Tibial artery (tissue), 4 donors: ENCODE results near the gene FAR2.

ENCODE experiments used
- DNase-seq, 2 donors: peaks; one replicate each; pipeline ENCODE4 v3.0.0-alpha.2; 2019
- H3K27ac ChIP-seq, 2 donors: fragments of 200-600 bp; sonication (generic) in 1 of 2; 1 replicate in 1 of 2; 2 replicates in 1 of 2; pipeline ENCODE4 v1.5.1; 2018 to 2019; ENCODE audit warnings: mild to moderate bottlenecking in 1 of 2
- H3K27me3 ChIP-seq, 2 donors: fragments of 200-600 bp; sonication (generic) in 1 of 2; one replicate each; pipeline versions ENCODE4 v1.5.1 to v1.6.0; 2016 to 2019
- H3K36me3 ChIP-seq, 3 donors: fragments of 200-600 bp; sonication (generic) in 2 of 3; one replicate each; pipeline ENCODE4 v1.5.1; 2016 to 2019; ENCODE audit warnings: mild to moderate bottlenecking in 2 of 3
- H3K4me1 ChIP-seq, 4 donors: fragments of 200-600 bp; sonication (generic) in 2 of 4; 1 replicate in 3 of 4; 2 replicates in 1 of 4; pipeline ENCODE4 v1.5.1; 2016 to 2019
- H3K4me3 ChIP-seq, 2 donors: fragments of 200-600 bp; sonication (generic) in 1 of 2; 1 replicate in 1 of 2; 2 replicates in 1 of 2; pipeline ENCODE4 v1.5.1; 2018 to 2019; ENCODE audit warnings: mild to moderate bottlenecking in 2 of 2
- H3K9me3 ChIP-seq, 3 donors: fragments of 200-600 bp; sonication (generic) in 1 of 3; one replicate each; pipeline ENCODE4 v1.5.1; 2016 to 2019
- CTCF ChIP-seq, 2 experiments: fragments of 200-600 bp in 1 of 2; fragments of 450-650 bp in 1 of 2; IDR thresholded peaks; one replicate each; pipeline ENCODE4 v1.5.1; 2017 to 2019; ENCODE audit warnings: antibody characterized with exemption in 2 of 2, mild to moderate bottlenecking in 1 of 2, moderate library complexity in 1 of 2
- intact Hi-C: fragments of 100-400 bp; cut with DNase I; formaldehyde crosslinking; loops from one replicate; pipeline ENCODE4 v1.15.0; 2023; ENCODE audit warnings: low total_unique reads

The FAR2 gene

GRCh38 chr12:29158115-29158763 lies 9.2 kb downstream of the FAR2 start:
- Histone ChIP-seq H3K27ac (no peak overlapping the region), H3K4me3 (no peak overlapping the region), H3K4me1 (no peaks in the 10 kb centered on the region)

GRCh38 chr12:29159661-29160060 lies 10.6 kb downstream of the FAR2 start:
- H3K36me3 ChIP-seq = no peaks in the 10 kb centered on the region
- TF ChIP-seq CTCF (IDR thresholded peaks at IDR 0.05) = no peak
- intact Hi-C loops = no loop called here
- no peaks in the 10 kb centered on the region for H3K4me1 ChIP-seq
- no peak for DNase-seq
- no peak overlapping the region for H3K4me3 ChIP-seq
- H3K27ac ChIP-seq = no peak overlapping the region
- no peaks in the 10 kb centered on the region for H3K27me3 ChIP-seq
- H3K9me3 ChIP-seq = no peaks in the 10 kb centered on the region

More at GRCh38 chr12:29158115-29158763, 9.2 kb downstream of the FAR2 start:
- Histone ChIP-seq H3K36me3 (no peaks in the 10 kb centered on the region), H3K27me3 (no peaks in the 10 kb centered on the region), H3K9me3 (no peaks in the 10 kb centered on the region)
- DNase-seq = peak in 1 of 2 donors; percentile 48
- intact Hi-C loops = no loop called here
- TF ChIP-seq CTCF (IDR thresholded peaks at IDR 0.05) = no peak

- no peak overlapping the region for H3K27ac ChIP-seq
- no peak for TF ChIP-seq CTCF (IDR thresholded peaks at IDR 0.05)
- intact Hi-C loops = no loop called here
- no peaks in the 10 kb centered on the region for H3K9me3 ChIP-seq
- H3K4me3 ChIP-seq = no peak overlapping the region
- H3K4me1 ChIP-seq = no peaks in the 10 kb centered on the region
- H3K27me3 ChIP-seq = no peaks in the 10 kb centered on the region
- no peaks in the 10 kb centered on the region for H3K36me3 ChIP-seq
- DNase-seq = no peak
Observed at GRCh38 chr12:29160230-29160629, 11.2 kb downstream of the FAR2 start.

GRCh38 chr12:29163146-29163545 lies 14.1 kb downstream of the FAR2 start:
- H3K27ac ChIP-seq = no peak overlapping the region
- intact Hi-C loops = no loop called here

GRCh38 chr12:29164477-29165393 lies 15.7 kb downstream of the FAR2 start:
- Histone ChIP-seq H3K4me3 (no peak overlapping the region), H3K27me3 (no peaks in the 10 kb centered on the region), H3K4me1 (no peaks in the 10 kb centered on the region), H3K36me3 (no peaks in the 10 kb centered on the region), H3K9me3 (no peaks in the 10 kb centered on the region), H3K27ac (no peak overlapping the region)
- intact Hi-C loops = no loop called here
- DNase-seq = no peak
- no peak for TF ChIP-seq CTCF (IDR thresholded peaks at IDR 0.05)

More at GRCh38 chr12:29163146-29163545, 14.1 kb downstream of the FAR2 start:
- no peaks in the 10 kb centered on the region for H3K36me3 ChIP-seq
- no peak for TF ChIP-seq CTCF (IDR thresholded peaks at IDR 0.05)
- H3K4me3 ChIP-seq = no peak overlapping the region
- H3K9me3 ChIP-seq = no peaks in the 10 kb centered on the region
- H3K4me1 ChIP-seq = no peaks in the 10 kb centered on the region
- DNase-seq = no peak
- no peaks in the 10 kb centered on the region for H3K27me3 ChIP-seq
